ENCODE data around the gene FCER1G. TPM values are rescaled to one million over a fixed set of nuclear protein-coding genes. Genes with fewer than 3 reads are reported as not detected.
"Not testable (repeated sequence)": the region's sequence is repeated elsewhere in the genome, so short reads cannot be mapped to it uniquely, and the experiment has no call there.

Gene FCER1G
- total RNA-seq, 1 donor from 2014 or later = 0.93 TPM

DNA sequence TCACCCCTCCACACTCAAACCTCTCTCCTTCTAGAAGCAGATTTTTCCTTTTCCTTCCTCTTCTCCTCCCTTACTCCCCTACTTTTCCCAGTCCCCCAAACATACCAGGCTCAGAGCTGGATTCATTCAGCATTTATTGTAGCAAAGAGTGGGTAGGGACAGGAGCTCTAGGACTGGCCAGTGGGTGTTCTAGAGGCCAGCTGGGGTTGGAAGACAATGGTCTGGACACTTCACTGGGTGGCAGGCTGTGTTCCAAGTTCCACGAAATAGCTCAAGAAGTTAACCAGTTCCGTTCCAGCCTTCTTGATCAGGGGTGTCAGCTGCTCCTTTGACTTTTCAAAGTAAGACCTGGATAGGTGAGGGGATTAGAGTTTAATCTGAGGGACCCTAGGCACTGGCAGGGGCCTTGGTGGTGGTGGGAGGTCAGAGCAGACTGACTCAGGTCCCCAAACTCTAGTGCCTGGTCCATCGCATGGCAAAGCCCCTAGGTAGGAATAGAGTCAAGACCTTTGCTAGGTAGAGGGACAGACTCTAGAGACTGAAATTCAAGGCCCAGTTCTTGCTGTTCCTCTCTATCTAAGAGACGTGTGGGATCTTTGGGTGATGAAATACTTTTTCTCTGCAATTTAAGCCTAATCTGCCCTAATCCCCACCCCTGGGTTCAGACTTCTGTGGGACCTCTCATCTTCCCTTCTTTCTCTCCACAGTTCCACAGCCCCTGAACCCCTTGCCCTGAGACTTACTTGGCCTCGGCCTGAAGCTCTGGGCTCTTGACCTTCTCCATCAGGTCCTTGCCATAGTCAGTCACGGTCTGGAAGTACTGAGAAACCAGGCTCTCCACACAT is 7.3 kb downstream of the FCER1G start:
- H3K4me3 Mint-ChIP-seq = no peak overlapping the region
- DNase-seq (ENCODE audit: low read depth, low spot score) = no peak
- peaks cover 6% of the 10 kb centered on the region for H3K9me3 Mint-ChIP-seq
- no peaks in the 10 kb centered on the region for H3K27me3 Mint-ChIP-seq (ENCODE audit: low read depth)
- H3K27ac Mint-ChIP-seq (ENCODE audit: unreplicated experiment) = no peak overlapping the region
- H3K36me3 Mint-ChIP-seq (ENCODE audit: low read depth) = no peaks in the 10 kb centered on the region
- no peak for TF ChIP-seq CTCF (conservative IDR thresholded peaks at IDR 0.05)
- H3K4me1 Mint-ChIP-seq = peaks cover 22% of the 10 kb centered on the region

- peaks cover 6% of the 10 kb centered on the region for H3K9me3 Mint-ChIP-seq
- no peaks in the 10 kb centered on the region for H3K36me3 Mint-ChIP-seq (ENCODE audit: low read depth)
- H3K4me3 Mint-ChIP-seq = no peak overlapping the region
- no peaks in the 10 kb centered on the region for H3K27me3 Mint-ChIP-seq (ENCODE audit: low read depth)
- DNase-seq (ENCODE audit: low read depth, low spot score) = no peak
- no peak for TF ChIP-seq CTCF (conservative IDR thresholded peaks at IDR 0.05)
- H3K27ac Mint-ChIP-seq (ENCODE audit: unreplicated experiment) = no peak overlapping the region
- peaks cover 29% of the 10 kb centered on the region for H3K4me1 Mint-ChIP-seq
These were observed 9.0 kb downstream of the FCER1G start for GRCh38 chr1:161223805-161224694.

DNA sequence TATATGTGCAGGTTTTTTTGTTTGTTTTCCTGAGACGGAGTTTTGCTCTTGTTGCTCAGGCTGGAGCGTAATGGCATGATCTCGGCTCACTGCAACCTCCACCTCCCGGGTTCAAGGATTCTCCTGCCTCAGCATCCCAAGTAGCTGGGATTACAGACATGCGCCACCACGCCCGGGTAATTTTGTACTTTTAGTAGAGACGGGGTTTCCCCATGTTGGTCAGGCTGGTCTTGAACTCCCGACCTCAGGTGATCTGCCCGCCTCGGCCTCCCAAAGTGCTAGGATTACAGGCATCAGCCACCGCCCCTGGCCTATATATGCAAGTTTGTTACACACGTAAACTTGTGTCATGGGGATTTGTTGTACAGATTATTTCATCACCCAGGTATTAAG is 9.6 kb downstream of the FCER1G start:
- not testable (repeated sequence) for H3K27ac Mint-ChIP-seq (ENCODE audit: unreplicated experiment); H3K4me3 Mint-ChIP-seq
- H3K4me1 Mint-ChIP-seq = peaks cover 29% of the 10 kb centered on the region

GRCh38 chr1:161225178-161225533 is 10.1 kb downstream of the FCER1G start:
- H3K27ac Mint-ChIP-seq (ENCODE audit: unreplicated experiment) = peak overlapping the region; percentile 53
- TF ChIP-seq CTCF (conservative IDR thresholded peaks at IDR 0.05) = no peak
- DNase-seq (ENCODE audit: low read depth, low spot score) = no peak

More for the DNA sequence above, 9.6 kb downstream of the FCER1G start:
- not testable (repeated sequence) for H3K27me3 Mint-ChIP-seq (ENCODE audit: low read depth); DNase-seq (ENCODE audit: low read depth, low spot score); H3K36me3 Mint-ChIP-seq (ENCODE audit: low read depth); H3K9me3 Mint-ChIP-seq

GRCh38 chr1:161225534-161226319 is 10.6 kb downstream of the FCER1G start, which contains the start of gene TOMM40L:
TOMM40L (plus strand) TSS chr1:161226060; CDS start chr1:161226490, 430 bp downstream.
- H3K27ac Mint-ChIP-seq (ENCODE audit: unreplicated experiment) = peak within 1 kb of the TSS; percentile 97
- H3K27me3 Mint-ChIP-seq (ENCODE audit: low read depth) = no peaks in the 10 kb centered on the region
- peak; percentile 60 for TF ChIP-seq CTCF (conservative IDR thresholded peaks at IDR 0.05)
- peak within 1 kb of the TSS; percentile 99 for H3K4me3 Mint-ChIP-seq
- peaks cover 29% of the 10 kb centered on the region for H3K4me1 Mint-ChIP-seq
- H3K9me3 Mint-ChIP-seq = peaks cover 6% of the 10 kb centered on the region
- peak; percentile 76 for DNase-seq (ENCODE audit: low read depth, low spot score)
- no peaks in the 10 kb centered on the region for H3K36me3 Mint-ChIP-seq (ENCODE audit: low read depth)

More at GRCh38 chr1:161225178-161225533, 10.1 kb downstream of the FCER1G start:
- Mint-ChIP-seq H3K4me1 (peaks cover 29% of the 10 kb centered on the region), H3K27me3 (ENCODE audit: low read depth) (no peaks in the 10 kb centered on the region), H3K9me3 (peaks cover 6% of the 10 kb centered on the region), H3K4me3 (peak overlapping the region; percentile 99), H3K36me3 (ENCODE audit: low read depth) (no peaks in the 10 kb centered on the region)

Data from neural crest cell (in vitro differentiated cells).